HG02884 (cell line): ENCODE results near the gene AHDC1.
A peak's percentile ranks its signal among the peaks of the same experiment; 100 is the strongest.

ENCODE experiments used
- ATAC-seq: cut with Tn5 transposase; IDR thresholded peaks from one replicate; pipeline ENCODE4 v1.9.1; 2021; ENCODE audit warnings: mild to moderate bottlenecking, moderate library complexity; ENCODE audit not compliant: unreplicated experiment

AHDC1 gene

GRCh38 chr1:27491748-27492700, 111.9 kb downstream of the AHDC1 start:
- ATAC-seq: no peak

GRCh38 chr1:27489973-27490741, 113.8 kb downstream of the AHDC1 start, which contains the start of gene WASF2:
WASF2 (minus strand) TSS chr1:27490167; CDS start chr1:27428890, 61,277 bp downstream.
- peak; percentile 87 for ATAC-seq

- ATAC-seq: peak; percentile 18
Measured at GRCh38 chr1:27489501-27489972, 114.4 kb downstream of the AHDC1 start.

- ATAC-seq: no peak
Measured at GRCh38 chr1:27487966-27488884, 115.7 kb downstream of the AHDC1 start.

DNA sequence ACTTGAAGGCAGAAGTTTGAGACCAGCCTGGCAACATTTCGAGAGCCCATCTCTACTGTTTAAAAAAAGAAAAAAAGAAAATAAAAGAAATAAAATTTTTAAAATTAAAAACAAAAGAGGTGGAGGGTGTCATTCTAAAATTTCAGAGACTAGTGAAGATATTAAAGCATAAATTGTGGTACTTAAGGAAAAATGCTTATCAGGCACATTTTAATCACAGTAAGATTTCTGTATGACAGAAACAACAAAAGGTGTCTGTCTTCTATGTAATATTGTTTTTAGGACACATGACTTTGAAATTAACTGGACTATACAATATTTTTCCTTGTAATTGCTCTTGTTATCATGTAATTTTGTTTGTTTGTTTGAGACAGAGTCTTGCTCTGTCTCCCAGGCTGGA, 118.6 kb downstream of the AHDC1 start:
- ATAC-seq: no peak
